ENCODE data around the gene FCER2. TPM values are rescaled to one million over a fixed set of nuclear protein-coding genes. Genes with fewer than 3 reads are reported as not detected.

FCER2 gene
- total RNA-seq, 3 donors from 2014 or later (not counting 1 experiment from before 2014, with no cell fraction given), result 0.52 to 1.2 (median 1.0) TPM

- Mint-ChIP-seq H3K27me3 (ENCODE audit: low read depth in 2 of 2) (no peaks in the 10 kb centered on the region), H3K9me3 (no peaks in the 10 kb centered on the region), H3K27ac (peak overlapping the region; percentile 82 to 91), H3K4me3 (peak overlapping the region; percentile 83), H3K4me1 (peaks cover 5 to 10% of the 10 kb centered on the region in 2 donors), H3K36me3 (no peaks in the 10 kb centered on the region)
- peak; percentile 98 for TF ChIP-seq CTCF (IDR thresholded peaks at IDR 0.05)
- H3K4me3 ChIP-seq (ENCODE audit: low read length), result peak overlapping the region; percentile 13
- H3K36me3 ChIP-seq (ENCODE audit: control insufficient read depth, insufficient read depth, low read length), result peaks cover 3% of the 10 kb centered on the region
- intact Hi-C loops (cut with micrococcal nuclease), result loop anchor here (1.0 kb wide), 2 partner anchors 29 to 147 kb away; no protein-coding TSS in a partner anchor
- no peaks in the 10 kb centered on the region for H3K27me3 ChIP-seq (ENCODE audit: control insufficient read depth, insufficient read depth, low read length)
- peak; percentile 87 to 94 for DNase-seq
- peak overlapping the region; percentile 58 for H3K27ac ChIP-seq (ENCODE audit: low read length)
- ATAC-seq, result peak; percentile 91 to 92 (median 92)
- no peaks in the 10 kb centered on the region for H3K9me3 ChIP-seq (ENCODE audit: control insufficient read depth, insufficient read depth, low read length)
- WGBS (ENCODE audit: insufficient coverage), result 5% methylated on average over 28 of the region's 28 CpGs
- peaks cover 10% of the 10 kb centered on the region for H3K4me1 ChIP-seq (ENCODE audit: control insufficient read depth, insufficient read depth, low read length)
Observed at GRCh38 chr19:7652061-7652641, 49.8 kb downstream of the FCER2 start.

GRCh38 chr19:7650148-7650547 lies 51.8 kb downstream of the FCER2 start:
- Histone ChIP-seq H3K4me1 (ENCODE audit: control insufficient read depth, insufficient read depth, low read length) (peaks cover 10% of the 10 kb centered on the region), H3K27me3 (ENCODE audit: control insufficient read depth, insufficient read depth, low read length) (no peaks in the 10 kb centered on the region), H3K36me3 (ENCODE audit: control insufficient read depth, insufficient read depth, low read length) (peaks cover 6% of the 10 kb centered on the region), H3K4me3 (ENCODE audit: low read length) (no peak overlapping the region), H3K27ac (ENCODE audit: low read length) (no peak overlapping the region), H3K9me3 (ENCODE audit: control insufficient read depth, insufficient read depth, low read length) (no peaks in the 10 kb centered on the region)
- Mint-ChIP-seq H3K4me3 (no peak overlapping the region), H3K27me3 (ENCODE audit: low read depth in 2 of 2) (no peaks in the 10 kb centered on the region), H3K4me1 (peaks cover 5 to 16% of the 10 kb centered on the region in 2 donors), H3K9me3 (no peaks in the 10 kb centered on the region), H3K27ac (no peak overlapping the region), H3K36me3 (no peaks in the 10 kb centered on the region)
- no peak for DNase-seq
- no peak for TF ChIP-seq CTCF (IDR thresholded peaks at IDR 0.05)
- no peak for ATAC-seq
- WGBS (ENCODE audit: insufficient coverage), result 53% methylated on average over 2 of the region's 2 CpGs
- intact Hi-C loops (cut with micrococcal nuclease), result no loop called here

GRCh38 chr19:7648265-7649014 lies 53.5 kb downstream of the FCER2 start:
- H3K4me3 Mint-ChIP-seq, result no peak overlapping the region
- no peaks in the 10 kb centered on the region for H3K27me3 ChIP-seq (ENCODE audit: control insufficient read depth, insufficient read depth, low read length)
- peaks cover 5 to 16% of the 10 kb centered on the region in 2 donors for H3K4me1 Mint-ChIP-seq
- no peak overlapping the region for H3K27ac Mint-ChIP-seq
- H3K27me3 Mint-ChIP-seq (ENCODE audit: low read depth in 2 of 2), result no peaks in the 10 kb centered on the region
- H3K4me3 ChIP-seq (ENCODE audit: low read length), result no peak overlapping the region
- H3K27ac ChIP-seq (ENCODE audit: low read length), result no peak overlapping the region
- H3K9me3 Mint-ChIP-seq, result no peaks in the 10 kb centered on the region
- H3K36me3 ChIP-seq (ENCODE audit: control insufficient read depth, insufficient read depth, low read length), result peaks cover 11% of the 10 kb centered on the region
- H3K36me3 Mint-ChIP-seq, result no peaks in the 10 kb centered on the region
- WGBS (ENCODE audit: insufficient coverage), result 91% methylated on average over 15 of the region's 15 CpGs
- peaks cover 19% of the 10 kb centered on the region for H3K4me1 ChIP-seq (ENCODE audit: control insufficient read depth, insufficient read depth, low read length)
- ATAC-seq (no peak), DNase-seq (no peak)
- no peaks in the 10 kb centered on the region for H3K9me3 ChIP-seq (ENCODE audit: control insufficient read depth, insufficient read depth, low read length)
- no peak for TF ChIP-seq CTCF (IDR thresholded peaks at IDR 0.05)
- intact Hi-C loops (cut with micrococcal nuclease), result no loop called here
